Measurements from ENCODE around the gene ZMIZ1. TPM values are rescaled to one million over a fixed set of nuclear protein-coding genes. Genes with fewer than 3 reads are reported as not detected.

ZMIZ1 gene
- total RNA-seq, 1 experiment from 2014 or later = 42.3 TPM

DNA sequence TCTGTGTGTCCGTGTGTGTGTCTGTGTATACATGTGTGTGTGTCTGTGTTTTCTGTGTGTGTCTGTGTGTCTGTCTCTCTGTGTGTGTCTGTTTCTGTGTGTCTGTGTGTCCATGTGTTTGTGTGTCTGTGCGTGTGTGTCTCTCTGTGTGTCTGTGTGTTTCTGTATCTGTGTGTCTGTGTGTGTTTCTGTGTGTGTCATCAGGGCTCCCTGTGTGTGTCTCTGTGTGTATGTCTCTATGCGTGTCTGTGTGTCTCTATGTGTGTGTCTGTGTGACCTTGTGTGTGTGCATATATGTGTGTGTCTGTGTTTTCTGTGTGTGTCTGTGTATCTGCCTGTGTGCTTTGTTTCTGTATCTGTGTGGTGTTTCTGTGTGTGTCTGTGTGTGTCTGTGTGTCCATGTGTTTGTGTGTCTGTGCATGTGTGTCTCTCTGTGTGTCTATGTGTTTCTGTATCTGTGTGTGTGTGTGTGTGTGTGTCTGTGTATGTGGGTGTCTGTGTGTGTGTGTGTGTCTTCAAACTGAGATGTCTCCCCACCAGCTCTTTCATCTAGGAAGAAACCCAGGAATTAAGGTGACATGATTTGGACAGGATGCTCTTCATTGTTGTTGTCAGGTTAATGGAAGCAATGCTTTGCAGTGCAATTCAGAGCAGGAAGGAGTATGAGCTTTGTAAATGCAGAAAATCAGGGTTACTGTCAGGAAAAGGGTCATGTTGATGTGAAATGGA, 257.8 kb downstream of the ZMIZ1 start:
- no peaks in the 10 kb centered on the region for H3K27me3 Mint-ChIP-seq (ENCODE audit: insufficient read depth, unreplicated experiment)
- Histone ChIP-seq H3K9me3 (no peaks in the 10 kb centered on the region), H3K36me3 (ENCODE audit: control insufficient read depth, insufficient read depth, low read length) (no peaks in the 10 kb centered on the region), H3K4me1 (no peaks in the 10 kb centered on the region), H3K4me3 (ENCODE audit: low read depth, low read length) (no peak overlapping the region), H3K27me3 (replicated peaks; ENCODE audit: control insufficient read depth, insufficient read depth, low read length) (no peaks in the 10 kb centered on the region)
- no peaks in the 10 kb centered on the region for H3K36me3 Mint-ChIP-seq (ENCODE audit: insufficient read depth, unreplicated experiment)
- ChIA-PET POLR2A (no interaction called here), CTCF (no interaction called here)
- no TSS peak for BruUV-seq (replicated peaks)
- no peak for DNase-seq
- TF ChIP-seq, protein P1, sequence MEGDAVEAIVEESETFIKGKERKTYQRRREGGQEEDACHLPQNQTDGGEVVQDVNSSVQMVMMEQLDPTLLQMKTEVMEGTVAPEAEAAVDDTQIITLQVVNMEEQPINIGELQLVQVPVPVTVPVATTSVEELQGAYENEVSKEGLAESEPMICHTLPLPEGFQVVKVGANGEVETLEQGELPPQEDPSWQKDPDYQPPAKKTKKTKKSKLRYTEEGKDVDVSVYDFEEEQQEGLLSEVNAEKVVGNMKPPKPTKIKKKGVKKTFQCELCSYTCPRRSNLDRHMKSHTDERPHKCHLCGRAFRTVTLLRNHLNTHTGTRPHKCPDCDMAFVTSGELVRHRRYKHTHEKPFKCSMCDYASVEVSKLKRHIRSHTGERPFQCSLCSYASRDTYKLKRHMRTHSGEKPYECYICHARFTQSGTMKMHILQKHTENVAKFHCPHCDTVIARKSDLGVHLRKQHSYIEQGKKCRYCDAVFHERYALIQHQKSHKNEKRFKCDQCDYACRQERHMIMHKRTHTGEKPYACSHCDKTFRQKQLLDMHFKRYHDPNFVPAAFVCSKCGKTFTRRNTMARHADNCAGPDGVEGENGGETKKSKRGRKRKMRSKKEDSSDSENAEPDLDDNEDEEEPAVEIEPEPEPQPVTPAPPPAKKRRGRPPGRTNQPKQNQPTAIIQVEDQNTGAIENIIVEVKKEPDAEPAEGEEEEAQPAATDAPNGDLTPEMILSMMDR (IDR thresholded peaks at IDR 0.05; ENCODE audit: insufficient read depth in 1 of 2, low read depth in 1 of 2, low read length in 1 of 2, severe bottlenecking in 1 of 2, unreplicated experiment in 1 of 2) = no peak
- H3K27ac Mint-ChIP-seq (ENCODE audit: unreplicated experiment) = no peak overlapping the region
- intact Hi-C loops (cut with micrococcal nuclease; ENCODE audit: unreplicated experiment) = no loop called here
- no peaks in the 10 kb centered on the region for H3K9me3 Mint-ChIP-seq (ENCODE audit: unreplicated experiment)
- H3K4me1 Mint-ChIP-seq (ENCODE audit: low read depth, unreplicated experiment) = no peaks in the 10 kb centered on the region
- H3K4me3 Mint-ChIP-seq (ENCODE audit: unreplicated experiment) = no peak overlapping the region

GRCh38 chr10:79327090-79327457, 258.3 kb downstream of the ZMIZ1 start:
- H3K27me3 Mint-ChIP-seq (ENCODE audit: insufficient read depth, unreplicated experiment) = no peaks in the 10 kb centered on the region
- TF ChIP-seq, protein P1 (IDR thresholded peaks at IDR 0.05; ENCODE audit: insufficient read depth in 1 of 2, low read depth in 1 of 2, low read length in 1 of 2, severe bottlenecking in 1 of 2, unreplicated experiment in 1 of 2) = no peak
- Histone ChIP-seq H3K27me3 (replicated peaks; ENCODE audit: control insufficient read depth, insufficient read depth, low read length) (no peaks in the 10 kb centered on the region), H3K4me1 (no peaks in the 10 kb centered on the region), H3K9me3 (no peaks in the 10 kb centered on the region), H3K4me3 (ENCODE audit: low read depth, low read length) (no peak overlapping the region), H3K36me3 (ENCODE audit: control insufficient read depth, insufficient read depth, low read length) (no peaks in the 10 kb centered on the region)
- intact Hi-C loops (cut with micrococcal nuclease; ENCODE audit: unreplicated experiment) = no loop called here
- no peaks in the 10 kb centered on the region for H3K9me3 Mint-ChIP-seq (ENCODE audit: unreplicated experiment)
- no peak for DNase-seq
- H3K4me3 Mint-ChIP-seq (ENCODE audit: unreplicated experiment) = no peak overlapping the region
- no peak overlapping the region for H3K27ac Mint-ChIP-seq (ENCODE audit: unreplicated experiment)
- no peaks in the 10 kb centered on the region for H3K4me1 Mint-ChIP-seq (ENCODE audit: low read depth, unreplicated experiment)
- ChIA-PET CTCF (no interaction called here), POLR2A (no interaction called here)
- H3K36me3 Mint-ChIP-seq (ENCODE audit: insufficient read depth, unreplicated experiment) = no peaks in the 10 kb centered on the region
- no TSS peak for BruUV-seq (replicated peaks)

GRCh38 chr10:79328147-79328701, 259.5 kb downstream of the ZMIZ1 start:
- TF ChIP-seq, protein P1 (IDR thresholded peaks at IDR 0.05; ENCODE audit: insufficient read depth in 1 of 2, low read depth in 1 of 2, low read length in 1 of 2, severe bottlenecking in 1 of 2, unreplicated experiment in 1 of 2) = no peak
- intact Hi-C loops (cut with micrococcal nuclease; ENCODE audit: unreplicated experiment) = no loop called here
- no TSS peak for BruUV-seq (replicated peaks)
- H3K9me3 ChIP-seq = no peaks in the 10 kb centered on the region
- H3K4me1 ChIP-seq = no peaks in the 10 kb centered on the region
- Mint-ChIP-seq H3K9me3 (ENCODE audit: unreplicated experiment) (no peaks in the 10 kb centered on the region), H3K36me3 (ENCODE audit: insufficient read depth, unreplicated experiment) (no peaks in the 10 kb centered on the region), H3K27me3 (ENCODE audit: insufficient read depth, unreplicated experiment) (no peaks in the 10 kb centered on the region), H3K4me3 (ENCODE audit: unreplicated experiment) (no peak overlapping the region), H3K27ac (ENCODE audit: unreplicated experiment) (no peak overlapping the region), H3K4me1 (ENCODE audit: low read depth, unreplicated experiment) (no peaks in the 10 kb centered on the region)
- H3K36me3 ChIP-seq (ENCODE audit: control insufficient read depth, insufficient read depth, low read length) = no peaks in the 10 kb centered on the region
- CTCF ChIA-PET = no interaction called here
- no peak overlapping the region for H3K4me3 ChIP-seq (ENCODE audit: low read depth, low read length)
- POLR2A ChIA-PET = no interaction called here
- no peak for DNase-seq
- no peaks in the 10 kb centered on the region for H3K27me3 ChIP-seq (replicated peaks; ENCODE audit: control insufficient read depth, insufficient read depth, low read length)

All from Caco-2 (cell line).